OCI-LY3 (cell line): ENCODE data around the gene FZD10.

Experiments
- H2AFZ ChIP-seq: fragments of 200-600, 300-600 bp; shearing (Covaris generic); 2 replicates; pipeline ENCODE4 v1.6.0; 2014; ENCODE audit warnings: antibody characterized with exemption, low read depth, low read length
- H3K27ac ChIP-seq: fragments of 200-600, 300-600 bp; sonication (generic); 2 replicates; pipeline ENCODE4 v1.5.1; 2014; ENCODE audit warnings: mild to moderate bottlenecking, low read length, moderate library complexity, mixed read lengths
- H3K27me3 ChIP-seq: fragments of 200-600, 300-600 bp; sonication (generic); 2 replicates; pipeline ENCODE4 v1.6.1; 2014; ENCODE audit warnings: low read depth, low read length, mixed read lengths
- H3K36me3 ChIP-seq: fragments of 200-600, 300-600 bp; sonication (generic); replicated peaks from 2 replicates; pipeline ENCODE3; 2014; ENCODE audit warnings: low read depth, low read length, mixed read lengths
- H3K4me1 ChIP-seq: fragments of 300-600, 200-600 bp; sonication (generic); 2 replicates; pipeline ENCODE4 v1.6.1; 2014; ENCODE audit warnings: low read length, mixed read lengths
- H3K4me2 ChIP-seq: fragments of 200-600, 300-600 bp; sonication (generic); 2 replicates; pipeline ENCODE4 v1.6.1; 2014; ENCODE audit warnings: low read length, mixed read lengths
- H3K4me3 ChIP-seq: fragments of 300-600, 200-600 bp; sonication (generic); 2 replicates; pipeline ENCODE4 v1.5.1; 2014; ENCODE audit warnings: antibody characterized with exemption, mild to moderate bottlenecking, low read length, moderate library complexity
- H3K79me2 ChIP-seq: fragments of 300-600, 200-600 bp; shearing (Covaris generic); 2 replicates; pipeline ENCODE4 v1.6.1; 2014; ENCODE audit warnings: mild to moderate bottlenecking, low read length, mixed read lengths
- H3K9ac ChIP-seq: fragments of 300-600, 200-600 bp; shearing (Covaris generic); 2 replicates; pipeline ENCODE4 v1.6.0; 2014; ENCODE audit warnings: mild to moderate bottlenecking, low read length, moderate library complexity
- H3K9me3 ChIP-seq: fragments of 200-600, 300-600 bp; shearing (Covaris generic); 2 replicates; pipeline ENCODE4 v1.6.1; 2014; ENCODE audit warnings: low read length, mixed read lengths; ENCODE audit not compliant: insufficient read depth
- H4K20me1 ChIP-seq: fragments of 200-600, 300-600 bp; sonication (generic); 2 replicates; pipeline ENCODE4 v1.6.1; 2016; ENCODE audit warnings: low read length, mixed read lengths; ENCODE audit not compliant: insufficient read depth
- CTCF ChIP-seq: fragments of 200-600, 300-600 bp; sonication (generic); IDR thresholded peaks from 2 replicates; pipeline ENCODE4 v1.5.1; 2014; ENCODE audit warnings: antibody characterized with exemption, low read length, low read depth
- EZH2phosphoT487 ChIP-seq: fragments of 200-600 bp; shearing (Covaris generic); IDR thresholded peaks from 2 replicates; pipeline ENCODE4 v1.6.1; 2018; ENCODE audit warnings: antibody characterized with exemption, mixed run types, low read depth

The FZD10 gene

DNA sequence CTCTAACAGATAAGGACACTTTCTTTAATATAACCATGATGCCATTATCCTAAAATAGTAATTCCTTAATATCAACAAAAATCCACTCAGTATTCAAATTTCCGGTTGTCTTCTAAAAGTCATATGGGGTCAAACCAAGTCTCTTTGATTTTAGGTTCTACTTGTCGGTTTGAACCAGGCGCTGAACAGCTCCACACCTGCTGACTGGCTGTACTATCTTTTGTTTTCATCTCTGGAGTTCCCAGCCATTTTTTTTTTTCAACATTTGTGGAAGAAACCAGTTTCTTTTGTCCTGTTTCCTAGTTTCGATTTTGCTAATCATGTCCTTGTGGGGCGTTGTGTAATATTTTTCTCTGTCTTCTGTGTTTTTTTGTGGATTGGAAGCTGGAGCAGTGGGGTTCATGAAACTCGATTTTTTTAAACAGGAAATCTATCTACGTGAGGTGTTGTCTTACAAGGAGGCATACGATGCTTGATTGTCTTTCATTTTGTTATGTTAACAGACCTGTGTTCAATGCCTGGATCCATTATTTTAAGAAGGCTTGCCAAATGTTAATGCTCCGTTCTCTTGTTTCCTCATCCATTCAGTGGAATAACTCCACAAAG is 50.2 kb downstream of the FZD10 start:
- H3K79me2 ChIP-seq: no peaks in the 10 kb centered on the region
- no peak overlapping the region for H3K4me2 ChIP-seq
- no peak overlapping the region for H3K4me3 ChIP-seq
- H3K36me3 ChIP-seq: no peaks in the 10 kb centered on the region
- H4K20me1 ChIP-seq: no peaks in the 10 kb centered on the region
- no peak overlapping the region for H3K9ac ChIP-seq
- no peak for TF ChIP-seq EZH2phosphoT487
- TF ChIP-seq CTCF: no peak
- H3K9me3 ChIP-seq: no peaks in the 10 kb centered on the region
- H3K27me3 ChIP-seq: no peaks in the 10 kb centered on the region
- H2AFZ ChIP-seq: no peak overlapping the region
- H3K27ac ChIP-seq: no peak overlapping the region
- H3K4me1 ChIP-seq: no peaks in the 10 kb centered on the region

DNA sequence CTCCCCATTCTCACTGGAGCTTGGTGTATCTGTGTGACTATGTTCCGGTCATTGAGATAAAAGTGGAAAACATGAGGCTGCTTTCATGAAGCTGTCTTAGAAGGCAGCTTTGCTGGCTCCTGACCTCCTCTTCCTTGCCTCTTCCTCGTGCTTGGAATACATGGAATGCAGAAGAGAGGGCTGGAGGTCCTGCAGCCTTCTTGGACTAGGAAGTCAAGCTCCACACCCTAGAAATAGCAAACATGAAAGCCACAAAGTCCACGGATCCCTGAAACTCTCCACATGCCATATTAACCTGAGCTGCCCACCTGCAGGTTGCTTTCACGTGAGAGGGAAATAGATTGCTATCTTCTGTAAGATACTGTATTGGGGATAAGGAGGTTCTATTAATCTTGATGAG is 51.0 kb downstream of the FZD10 start:
- no peak overlapping the region for H3K27ac ChIP-seq
- H2AFZ ChIP-seq: no peak overlapping the region
- TF ChIP-seq EZH2phosphoT487: no peak
- no peak for TF ChIP-seq CTCF
- H4K20me1 ChIP-seq: no peaks in the 10 kb centered on the region
- no peak overlapping the region for H3K9ac ChIP-seq
- no peaks in the 10 kb centered on the region for H3K9me3 ChIP-seq
- H3K4me3 ChIP-seq: no peak overlapping the region
- no peaks in the 10 kb centered on the region for H3K36me3 ChIP-seq
- H3K4me2 ChIP-seq: no peak overlapping the region
- H3K4me1 ChIP-seq: no peaks in the 10 kb centered on the region
- no peaks in the 10 kb centered on the region for H3K27me3 ChIP-seq
- no peaks in the 10 kb centered on the region for H3K79me2 ChIP-seq

DNA sequence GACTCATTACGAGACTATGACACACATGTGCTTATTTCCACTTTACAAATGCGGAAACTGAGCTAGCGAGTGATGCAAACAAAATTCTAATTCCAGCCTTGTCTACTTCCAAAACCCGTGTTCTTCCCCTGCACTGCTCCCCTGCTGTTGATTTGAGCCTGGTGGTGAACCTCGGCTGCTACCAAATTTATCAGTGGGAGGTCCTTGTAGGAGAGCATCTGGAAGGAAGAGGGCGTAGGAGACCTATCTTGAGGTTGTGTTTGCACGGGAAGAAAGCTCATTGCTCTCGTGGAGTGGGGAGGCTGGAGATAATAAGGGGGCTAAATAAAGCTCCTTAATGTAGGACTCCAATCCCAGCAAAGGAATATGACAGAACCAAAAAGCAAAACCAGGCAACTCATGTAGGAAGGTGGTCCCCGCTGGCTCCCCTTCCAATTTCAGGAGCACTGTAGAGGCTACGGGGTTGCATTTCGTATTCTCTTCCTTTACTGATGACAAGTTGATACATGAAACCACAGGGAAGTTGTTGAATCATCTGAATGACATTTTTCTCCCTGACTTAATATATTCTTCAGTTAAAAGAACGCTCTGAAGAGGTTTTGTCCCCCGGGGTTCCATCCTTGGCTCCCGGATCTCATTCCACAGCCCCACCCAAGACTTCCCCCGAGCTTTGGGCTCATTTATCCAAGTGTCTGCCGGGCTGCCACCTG is 52.6 kb downstream of the FZD10 start:
- TF ChIP-seq EZH2phosphoT487: no peak
- no peak for TF ChIP-seq CTCF
- Histone ChIP-seq H3K9ac (no peak overlapping the region), H3K27me3 (no peaks in the 10 kb centered on the region), H3K36me3 (no peaks in the 10 kb centered on the region), H3K27ac (no peak overlapping the region), H3K9me3 (no peaks in the 10 kb centered on the region), H3K4me1 (no peaks in the 10 kb centered on the region), H4K20me1 (no peaks in the 10 kb centered on the region), H3K79me2 (no peaks in the 10 kb centered on the region), H3K4me3 (no peak overlapping the region), H3K4me2 (no peak overlapping the region), H2AFZ (no peak overlapping the region)
